GDM1 (cell line): ENCODE measurements around the gene C12orf57.
A peak's percentile ranks its signal among the peaks of the same experiment; 100 is the strongest.
"Not testable (repeated sequence)": the region's sequence is repeated elsewhere in the genome, so short reads cannot be mapped to it uniquely, and the experiment has no call there.

Source experiments
- DNase-seq: peaks from one replicate; lab custom pipeline; 2025; lab: John Stamatoyannopoulos, UW

C12orf57 gene, protein sequence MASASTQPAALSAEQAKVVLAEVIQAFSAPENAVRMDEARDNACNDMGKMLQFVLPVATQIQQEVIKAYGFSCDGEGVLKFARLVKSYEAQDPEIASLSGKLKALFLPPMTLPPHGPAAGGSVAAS

DNA sequence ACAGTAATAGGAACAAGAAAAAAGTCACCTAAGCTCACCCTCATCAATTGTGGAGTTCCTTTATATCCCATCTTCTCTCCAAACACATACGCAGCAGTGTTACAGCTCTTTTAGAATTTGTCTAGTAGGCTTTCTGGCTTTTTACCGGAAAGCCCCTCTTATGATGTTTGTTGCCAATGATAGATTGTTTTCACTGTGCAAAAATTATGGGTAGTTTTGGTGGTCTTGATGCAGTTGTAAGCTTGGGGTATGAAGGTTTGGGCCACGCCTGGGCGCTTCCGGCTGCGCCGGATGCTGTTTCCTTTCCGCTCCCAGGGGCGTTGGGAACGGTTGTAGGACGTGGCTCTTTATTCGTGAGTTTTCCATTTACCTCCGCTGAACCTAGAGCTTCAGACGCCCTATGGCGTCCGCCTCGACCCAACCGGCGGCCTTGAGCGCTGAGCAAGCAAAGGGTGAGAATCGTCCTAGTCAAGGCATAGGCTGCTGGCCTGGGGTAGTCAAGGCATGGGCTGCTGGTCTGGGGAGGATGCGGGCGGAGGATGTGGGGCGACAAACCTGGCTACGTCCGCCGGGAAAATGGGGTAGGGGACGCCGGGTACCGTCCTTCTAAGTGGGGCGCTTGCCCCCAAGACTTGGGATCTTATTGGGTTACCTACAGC, at the start of gene C12orf57, which contains the start of gene RNU7-1:
TSS of gene C12orf57 (plus strand) at position 301 of the 659 bp plus-strand sequence. CDS start at position 401, 100 bp downstream.
TSS of gene RNU7-1 (plus strand) at position 95 of the 659 bp plus-strand sequence.
- DNase-seq = peak; percentile 84

GRCh38 chr12:6894321-6894720, 49.5 kb upstream of the C12orf57 start:
- no peak for DNase-seq

GRCh38 chr12:6896846-6897435, 46.9 kb upstream of the C12orf57 start:
- no peak for DNase-seq

- DNase-seq = no peak
These were observed 44.4 kb upstream of the C12orf57 start for GRCh38 chr12:6899427-6899826.

- DNase-seq = peak; percentile 63
These were observed 43.8 kb upstream of the C12orf57 start for GRCh38 chr12:6899837-6900519.

- no peak for DNase-seq
These were observed 41.4 kb upstream of the C12orf57 start for GRCh38 chr12:6902448-6902847.

DNA sequence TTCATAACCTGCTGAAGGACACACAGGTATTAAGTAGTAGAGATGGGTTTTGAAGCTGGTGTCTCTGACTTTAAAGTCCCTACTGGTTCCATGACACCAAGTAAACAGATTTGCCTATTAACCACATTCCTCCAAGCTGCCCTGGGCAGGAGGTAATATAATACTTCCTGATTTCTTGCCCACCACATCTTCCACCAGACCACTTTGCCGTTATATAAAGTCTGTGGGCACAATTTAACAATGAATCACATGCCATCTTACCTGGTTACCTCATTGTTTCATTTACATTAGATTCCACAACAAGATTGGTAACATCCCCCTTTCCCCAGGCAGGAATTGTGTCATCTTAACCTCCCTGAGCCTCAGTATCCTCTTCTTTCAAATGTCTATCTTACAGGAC, 40.1 kb upstream of the C12orf57 start:
- no peak for DNase-seq

DNA sequence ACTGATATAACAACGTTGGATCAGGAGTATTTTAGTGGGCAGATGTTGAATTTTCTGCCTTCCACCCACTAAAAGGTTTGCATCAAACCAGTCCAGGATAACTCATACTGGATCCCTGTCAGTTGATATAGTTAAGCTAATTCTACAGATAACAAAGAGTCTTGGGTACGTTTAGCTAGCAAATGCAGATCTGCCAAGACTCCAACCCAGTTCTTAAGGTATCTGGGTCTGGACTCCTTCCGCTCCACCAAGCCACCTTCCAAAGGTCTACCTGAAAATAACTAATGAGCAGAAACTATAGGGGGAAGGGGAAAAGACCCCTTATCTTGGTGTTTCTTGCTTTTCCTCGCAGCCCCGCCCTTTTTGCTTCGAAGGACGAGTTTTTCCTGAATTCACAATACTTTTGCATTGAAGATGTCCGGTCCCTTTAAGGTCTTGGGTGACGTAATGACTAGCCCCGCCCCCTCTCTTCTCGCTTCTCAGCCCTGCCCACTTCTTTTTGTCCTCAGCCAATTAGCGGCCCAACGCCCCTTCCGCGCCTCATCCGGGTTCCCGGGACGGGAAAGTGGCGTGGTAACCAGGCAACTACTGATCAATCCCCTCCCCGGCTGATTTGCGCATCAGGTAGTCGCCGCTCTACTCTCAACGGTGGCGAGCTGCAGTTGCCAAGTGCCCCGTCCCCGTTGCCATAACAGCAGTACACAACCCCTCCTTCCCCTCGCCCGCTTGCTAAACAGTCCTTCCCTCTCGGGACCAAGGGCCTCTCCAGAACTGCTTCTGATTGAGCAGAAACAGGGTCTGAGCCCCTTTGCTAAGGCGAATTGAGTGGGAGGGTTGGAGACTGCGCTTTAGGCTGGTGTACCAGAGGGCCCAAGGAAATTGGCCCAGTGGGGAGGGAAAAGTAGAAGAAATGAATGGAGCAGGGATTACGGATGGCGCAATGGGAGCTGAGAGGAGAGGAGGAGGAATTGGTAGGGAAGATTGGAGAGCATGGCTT, 39.2 kb upstream of the C12orf57 start, which contains the start of gene LRRC23:
TSS of gene LRRC23 (plus strand) at position 543 of the 997 bp plus-strand sequence. CDS start 812 bp downstream, outside the sequence.
- DNase-seq = peak; percentile 85

DNA sequence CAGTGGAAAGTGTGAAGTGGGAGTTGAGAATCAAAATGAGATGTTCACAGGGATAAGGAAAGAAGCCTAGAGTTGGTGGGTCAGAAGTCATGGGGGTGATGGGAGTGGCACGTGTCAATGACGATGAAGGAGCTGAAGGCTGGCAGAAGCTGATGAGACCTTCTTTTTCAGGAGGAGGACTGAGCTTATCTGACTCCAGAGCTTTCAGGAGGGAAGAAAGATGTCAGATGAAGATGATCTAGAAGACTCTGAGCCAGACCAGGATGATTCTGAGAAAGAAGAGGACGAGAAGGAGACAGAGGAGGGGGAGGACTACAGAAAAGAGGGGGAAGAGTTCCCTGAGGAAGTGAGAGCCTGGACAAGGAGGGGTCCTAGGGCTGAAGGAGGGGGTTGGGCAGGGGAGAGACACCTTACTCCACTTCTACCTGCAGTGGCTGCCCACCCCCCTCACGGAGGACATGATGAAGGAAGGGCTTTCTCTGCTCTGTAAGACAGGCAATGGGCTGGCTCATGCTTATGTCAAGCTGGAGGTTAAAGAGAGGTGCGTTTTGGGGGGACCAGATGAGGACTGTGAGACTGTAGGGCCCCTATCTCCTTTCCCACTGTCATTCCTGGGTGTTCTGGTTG, 38.3 kb upstream of the C12orf57 start:
- DNase-seq = no peak

DNA sequence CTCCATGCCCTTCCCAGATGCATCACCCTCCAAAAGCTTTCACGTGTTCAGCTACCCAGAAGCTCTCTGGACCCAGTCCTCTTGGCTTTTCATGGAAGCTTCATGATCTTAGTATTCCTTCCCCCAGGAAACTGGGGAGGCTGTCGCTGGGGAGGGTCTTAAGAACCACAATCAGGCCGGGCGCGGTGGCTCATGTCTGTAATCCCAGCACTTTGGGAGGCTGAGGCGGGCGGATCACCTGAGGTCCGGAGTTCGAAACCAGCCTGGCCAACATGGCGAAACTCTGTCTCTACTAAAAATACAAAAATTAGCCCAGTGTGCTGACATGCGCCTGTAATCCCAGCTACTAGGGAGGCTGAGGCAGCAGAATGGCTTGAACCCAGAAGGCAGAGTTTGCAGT, 35.7 kb upstream of the C12orf57 start:
- not testable (repeated sequence) for DNase-seq

DNA sequence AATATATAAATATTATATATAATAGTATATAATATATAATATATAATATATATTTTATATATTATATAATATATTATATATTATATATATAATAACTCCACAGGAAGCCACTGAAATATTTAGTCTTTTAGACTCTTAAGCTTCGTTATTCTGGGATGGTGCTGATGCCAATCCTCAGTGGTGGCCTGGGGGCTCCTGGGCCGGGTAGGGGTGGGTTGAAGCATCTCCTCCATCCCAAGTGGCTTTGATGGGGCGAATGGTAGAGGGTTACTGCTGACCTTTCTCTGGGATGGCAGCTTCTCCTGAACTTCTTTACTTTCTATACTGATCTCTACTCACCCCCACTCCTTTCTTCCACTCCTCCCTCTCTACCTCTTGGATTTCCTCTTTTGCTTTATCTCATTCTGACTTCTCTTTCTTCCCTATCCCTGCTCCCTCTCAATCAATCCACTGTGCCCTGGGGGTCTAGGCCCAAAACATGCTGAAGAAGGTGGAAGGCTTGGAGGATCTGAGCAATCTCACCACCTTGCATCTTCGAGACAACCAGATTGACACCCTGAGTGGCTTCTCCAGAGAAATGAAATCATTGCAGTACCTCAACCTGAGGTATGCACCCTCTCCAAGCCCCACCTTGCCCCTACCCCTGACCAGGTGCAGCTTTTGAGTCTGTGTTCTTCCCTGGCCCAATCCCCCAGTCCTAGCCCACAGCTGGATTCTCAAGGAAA, 34.2 kb upstream of the C12orf57 start:
- no peak for DNase-seq

DNA sequence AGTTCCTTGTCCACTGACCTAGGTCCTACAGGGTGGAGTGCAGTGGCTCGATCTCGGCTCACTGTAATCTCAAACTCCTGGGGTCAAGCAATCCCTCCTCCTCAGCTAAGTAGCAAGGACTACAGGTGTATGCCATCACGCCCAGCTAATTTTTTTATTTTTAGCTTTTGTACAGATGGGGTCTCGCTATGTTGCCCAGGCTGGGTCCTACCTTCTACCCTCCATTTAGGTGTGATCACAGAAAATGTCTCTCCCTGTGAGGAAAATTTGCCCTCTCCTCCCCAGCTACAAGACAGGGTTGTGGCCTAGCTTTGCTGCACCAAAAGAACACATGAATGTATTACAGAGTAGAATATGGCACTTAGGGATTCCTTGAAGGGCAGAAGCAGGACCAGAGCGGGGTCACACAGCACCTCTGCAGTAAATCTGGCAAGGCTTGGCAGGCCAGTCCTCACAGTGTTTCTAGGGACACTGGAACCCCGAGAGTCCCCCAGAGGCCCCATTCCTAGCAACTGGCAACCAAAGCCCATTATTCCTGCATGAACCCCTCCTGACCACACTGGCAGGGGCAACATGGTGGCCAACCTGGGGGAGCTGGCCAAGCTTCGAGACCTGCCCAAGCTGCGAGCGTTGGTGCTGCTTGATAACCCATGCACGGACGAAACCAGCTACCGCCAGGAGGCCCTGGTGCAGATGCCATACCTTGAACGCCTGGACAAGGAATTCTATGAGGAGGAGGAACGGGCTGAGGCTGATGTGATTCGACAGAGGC, 31.5 kb upstream of the C12orf57 start:
- DNase-seq = no peak

DNA sequence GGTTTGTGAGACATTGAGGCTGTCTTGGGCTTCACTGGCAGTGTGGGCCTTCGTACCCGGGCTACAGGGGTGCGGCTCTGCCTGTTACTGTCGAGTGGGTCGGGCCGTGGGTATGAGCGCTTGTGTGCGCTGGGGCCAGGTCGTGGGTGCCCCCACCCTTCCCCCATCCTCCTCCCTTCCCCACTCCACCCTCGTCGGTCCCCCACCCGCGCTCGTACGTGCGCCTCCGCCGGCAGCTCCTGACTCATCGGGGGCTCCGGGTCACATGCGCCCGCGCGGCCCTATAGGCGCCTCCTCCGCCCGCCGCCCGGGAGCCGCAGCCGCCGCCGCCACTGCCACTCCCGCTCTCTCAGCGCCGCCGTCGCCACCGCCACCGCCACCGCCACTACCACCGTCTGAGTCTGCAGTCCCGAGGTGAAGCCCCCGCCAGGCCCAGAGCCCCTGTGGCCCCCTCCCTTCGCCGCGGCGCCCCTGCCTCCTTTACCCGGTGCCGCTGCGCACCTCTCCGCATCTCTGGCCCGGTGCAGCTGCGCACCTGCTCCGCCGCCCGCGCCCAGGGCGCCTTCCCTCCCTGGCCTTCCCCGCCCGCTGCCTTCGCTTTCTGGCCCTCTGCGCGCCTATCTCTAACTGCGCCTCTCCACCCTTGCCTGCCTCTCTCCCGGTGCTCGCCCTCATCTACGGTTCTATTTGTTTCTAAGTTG, 29.4 kb upstream of the C12orf57 start, which contains the start of gene ENO2:
TSS of gene ENO2 (plus strand) at position 335 of the 701 bp plus-strand sequence. CDS start 1,253 bp downstream, outside the sequence.
- DNase-seq = peak; percentile 44

DNA sequence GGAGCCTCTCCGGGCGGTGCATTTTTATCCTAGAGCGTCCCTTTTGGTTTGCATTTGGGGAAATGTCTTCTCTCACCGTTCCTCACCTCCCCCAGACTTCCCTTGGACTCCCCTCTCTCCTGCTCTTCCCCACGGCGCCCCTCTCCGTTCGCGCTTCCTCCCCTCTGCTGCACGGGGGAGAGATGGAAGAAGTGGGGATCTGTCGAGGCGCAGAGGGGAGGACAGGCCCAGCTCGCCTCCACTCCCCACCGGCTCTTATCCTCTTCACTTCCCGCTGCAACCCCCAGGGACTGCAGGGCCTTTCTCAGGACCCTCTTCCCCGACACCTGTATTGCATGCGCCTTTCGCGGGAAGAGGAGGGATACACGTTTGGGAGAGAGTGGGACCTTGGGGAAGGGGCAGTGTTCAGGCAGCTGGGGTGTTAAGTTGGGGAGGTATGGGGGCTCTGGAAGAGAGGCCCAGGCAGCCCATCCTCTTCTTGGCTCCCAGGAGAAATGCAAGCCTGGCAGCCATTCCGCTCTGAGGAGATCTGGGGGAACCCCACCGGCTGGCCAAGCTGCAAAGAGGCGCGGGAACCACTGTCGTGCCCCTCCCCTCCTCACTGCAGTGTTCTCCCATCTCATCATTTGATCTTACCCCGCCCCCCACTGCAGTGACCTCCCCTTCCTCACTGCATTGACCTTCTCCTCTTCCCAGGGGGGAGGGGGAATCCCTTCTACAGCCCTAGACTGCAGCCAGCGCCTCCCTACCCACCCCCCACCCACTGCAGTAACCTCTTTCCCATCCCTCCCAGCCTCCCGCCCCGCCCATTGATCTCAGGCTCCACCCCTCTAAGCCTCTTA, 28.7 kb upstream of the C12orf57 start:
- no peak for DNase-seq

- no peak for DNase-seq
These were observed 28.0 kb upstream of the C12orf57 start for GRCh38 chr12:6915789-6916285.

- no peak for DNase-seq
These were observed 27.2 kb upstream of the C12orf57 start for GRCh38 chr12:6916426-6917200.
